ENCODE results near the gene GPRIN3. TPM values are rescaled to one million over a fixed set of nuclear protein-coding genes. Genes with fewer than 3 reads are reported as not detected.
A peak's percentile ranks its signal among the peaks of the same experiment; 100 is the strongest.
"Not testable (repeated sequence)": the region's sequence is repeated elsewhere in the genome, so short reads cannot be mapped to it uniquely, and the experiment has no call there.

The GPRIN3 gene
- total RNA-seq, 2 donors from 2014 or later: 22.5 to 26.8 TPM

DNA sequence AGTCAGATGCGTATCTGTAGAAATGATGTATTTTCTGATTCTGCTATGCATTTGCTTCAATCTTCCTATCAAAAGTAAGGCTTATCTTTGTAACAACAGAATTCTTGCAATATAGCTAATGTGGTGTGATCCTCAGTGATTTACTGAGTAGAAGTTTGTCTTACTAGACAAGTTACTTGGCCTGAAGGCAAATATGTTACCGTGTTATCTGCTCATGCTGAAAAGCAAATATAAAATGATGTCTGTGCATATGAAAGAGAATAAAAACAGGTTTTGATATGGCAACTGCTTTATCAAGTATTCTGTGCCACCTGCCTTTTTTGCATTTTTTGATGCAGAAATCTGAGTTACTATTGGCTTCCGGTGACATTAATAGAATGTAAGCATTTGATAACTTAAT lies 103.7 kb downstream of the GPRIN3 start:
- Histone ChIP-seq H3K9ac (ENCODE audit: low read depth in 2 of 2, low read length in 2 of 2) (no peak overlapping the region), H3K9me3 (no peaks in the 10 kb centered on the region), H3K27me3 (no peaks in the 10 kb centered on the region), H3K27ac (no peak overlapping the region), H3K4me1 (no peaks in the 10 kb centered on the region), H3K36me3 (no peaks in the 10 kb centered on the region), H3K4me3 (no peak overlapping the region)
- DNase-seq: no peak
- TF ChIP-seq, protein P1, sequence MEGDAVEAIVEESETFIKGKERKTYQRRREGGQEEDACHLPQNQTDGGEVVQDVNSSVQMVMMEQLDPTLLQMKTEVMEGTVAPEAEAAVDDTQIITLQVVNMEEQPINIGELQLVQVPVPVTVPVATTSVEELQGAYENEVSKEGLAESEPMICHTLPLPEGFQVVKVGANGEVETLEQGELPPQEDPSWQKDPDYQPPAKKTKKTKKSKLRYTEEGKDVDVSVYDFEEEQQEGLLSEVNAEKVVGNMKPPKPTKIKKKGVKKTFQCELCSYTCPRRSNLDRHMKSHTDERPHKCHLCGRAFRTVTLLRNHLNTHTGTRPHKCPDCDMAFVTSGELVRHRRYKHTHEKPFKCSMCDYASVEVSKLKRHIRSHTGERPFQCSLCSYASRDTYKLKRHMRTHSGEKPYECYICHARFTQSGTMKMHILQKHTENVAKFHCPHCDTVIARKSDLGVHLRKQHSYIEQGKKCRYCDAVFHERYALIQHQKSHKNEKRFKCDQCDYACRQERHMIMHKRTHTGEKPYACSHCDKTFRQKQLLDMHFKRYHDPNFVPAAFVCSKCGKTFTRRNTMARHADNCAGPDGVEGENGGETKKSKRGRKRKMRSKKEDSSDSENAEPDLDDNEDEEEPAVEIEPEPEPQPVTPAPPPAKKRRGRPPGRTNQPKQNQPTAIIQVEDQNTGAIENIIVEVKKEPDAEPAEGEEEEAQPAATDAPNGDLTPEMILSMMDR (IDR thresholded peaks at IDR 0.05): no peak
- intact Hi-C loops (cut with DNase I): no loop called here

DNA sequence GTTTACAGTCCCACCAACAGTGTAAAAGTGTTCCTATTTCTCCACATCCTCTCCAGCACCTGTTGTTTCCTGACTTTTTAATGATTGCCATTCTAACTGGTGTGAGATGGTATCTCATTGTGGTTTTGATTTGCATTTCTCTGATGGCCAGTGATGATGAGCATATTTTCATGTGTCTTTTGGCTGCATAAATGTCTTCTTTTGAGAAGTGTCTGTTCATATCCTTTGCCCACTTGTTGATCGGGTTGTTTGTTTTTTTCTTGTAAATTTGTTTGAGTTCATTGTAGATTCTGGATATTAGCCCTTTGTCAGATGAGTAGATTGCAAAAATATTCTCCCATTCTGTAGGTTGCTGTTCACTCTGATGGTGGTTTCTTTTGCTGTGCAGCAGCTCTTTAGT lies 108.2 kb downstream of the GPRIN3 start:
- H3K9me3 ChIP-seq; H3K27me3 ChIP-seq; DNase-seq; H3K27ac ChIP-seq; H3K4me3 ChIP-seq; H3K9ac ChIP-seq (ENCODE audit: low read depth in 2 of 2, low read length in 2 of 2); H3K4me1 ChIP-seq; H3K36me3 ChIP-seq; intact Hi-C loops (cut with DNase I): not testable (repeated sequence)

DNA sequence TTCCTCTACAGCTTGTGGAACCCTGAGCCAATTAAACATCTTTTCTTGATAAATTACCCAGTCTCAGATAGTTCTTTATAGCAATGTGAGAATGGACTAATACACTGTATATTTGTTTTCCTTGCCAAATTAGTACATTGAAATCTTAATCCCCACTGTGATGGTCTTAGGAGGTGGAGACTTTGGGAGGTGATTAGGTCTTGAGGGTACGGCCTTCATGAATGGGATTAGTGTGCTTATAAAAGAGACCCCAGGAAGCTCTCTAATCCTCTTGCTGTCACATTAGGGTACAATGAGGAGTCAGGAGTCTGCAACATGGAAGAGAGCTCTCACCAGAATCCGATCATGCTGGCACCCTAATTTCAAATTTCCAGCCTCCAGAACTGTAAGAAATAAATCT lies 109.7 kb downstream of the GPRIN3 start:
- no peaks in the 10 kb centered on the region for H3K36me3 ChIP-seq
- TF ChIP-seq, protein P1 (IDR thresholded peaks at IDR 0.05): no peak
- no peak overlapping the region for H3K4me3 ChIP-seq
- no peak overlapping the region for H3K27ac ChIP-seq
- no peak for DNase-seq
- intact Hi-C loops (cut with DNase I): no loop called here
- peaks cover 4% of the 10 kb centered on the region for H3K4me1 ChIP-seq
- H3K27me3 ChIP-seq: no peaks in the 10 kb centered on the region
- H3K9ac ChIP-seq (ENCODE audit: low read depth in 2 of 2, low read length in 2 of 2): no peak overlapping the region
- no peaks in the 10 kb centered on the region for H3K9me3 ChIP-seq

DNA sequence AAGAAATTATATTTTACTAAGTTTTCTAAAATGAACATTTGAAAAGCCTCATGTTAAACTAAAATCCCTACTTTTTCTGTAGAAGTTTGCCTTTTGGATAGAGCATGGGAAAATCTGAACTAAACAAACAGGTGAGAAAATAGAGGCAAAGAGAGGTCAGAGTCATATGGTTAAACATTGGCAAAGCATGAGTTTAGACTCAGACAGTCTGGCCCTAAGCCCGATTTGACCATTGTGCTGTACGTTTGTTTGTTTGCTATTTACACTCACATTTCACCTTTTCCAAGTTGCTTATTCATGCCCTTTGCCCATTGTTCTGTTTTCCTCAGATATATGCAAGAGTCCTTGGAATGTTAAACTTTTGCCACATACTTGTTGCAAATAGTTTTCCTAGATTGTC lies 110.9 kb downstream of the GPRIN3 start:
- no peak for DNase-seq
- Histone ChIP-seq H3K27ac (peak overlapping the region; percentile 28), H3K27me3 (no peaks in the 10 kb centered on the region), H3K4me3 (no peak overlapping the region), H3K4me1 (peaks cover 4% of the 10 kb centered on the region), H3K9ac (ENCODE audit: low read depth in 2 of 2, low read length in 2 of 2) (no peak overlapping the region), H3K9me3 (no peaks in the 10 kb centered on the region), H3K36me3 (no peaks in the 10 kb centered on the region)
- intact Hi-C loops (cut with DNase I): no loop called here
- TF ChIP-seq, protein P1 (IDR thresholded peaks at IDR 0.05): no peak

DNA sequence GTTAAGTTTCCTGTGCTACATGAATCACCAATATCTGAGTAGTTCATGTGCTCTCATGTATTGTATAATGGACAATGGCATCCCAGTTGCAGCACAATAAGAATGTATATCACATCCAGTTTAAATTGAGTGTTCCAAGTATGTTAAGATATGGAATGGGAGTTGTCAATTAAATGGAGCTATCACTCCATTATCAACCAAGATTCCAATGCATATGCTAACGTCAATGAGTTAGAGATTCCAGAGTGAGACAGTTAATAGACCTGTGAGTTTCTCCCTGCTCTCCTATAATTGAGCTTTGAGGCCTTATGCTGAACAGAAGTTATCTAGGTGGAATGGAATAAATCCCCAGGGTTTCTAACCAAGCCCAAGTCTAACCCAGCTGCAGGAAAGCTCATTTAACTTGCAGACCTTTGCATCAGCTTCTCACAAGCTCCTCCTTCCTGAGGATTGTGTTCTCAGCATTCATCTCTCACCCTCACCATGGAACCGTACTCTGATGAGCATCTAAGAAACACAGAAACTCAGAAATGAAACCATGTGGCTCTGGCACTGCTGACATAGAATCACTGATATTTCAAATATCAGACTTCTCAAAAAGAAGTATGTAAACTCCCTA lies 111.4 kb downstream of the GPRIN3 start:
- no peak for DNase-seq
- Histone ChIP-seq H3K27me3 (no peaks in the 10 kb centered on the region), H3K27ac (peak overlapping the region; percentile 28), H3K9ac (ENCODE audit: low read depth in 2 of 2, low read length in 2 of 2) (no peak overlapping the region), H3K4me1 (peaks cover 4% of the 10 kb centered on the region), H3K9me3 (no peaks in the 10 kb centered on the region), H3K4me3 (no peak overlapping the region), H3K36me3 (no peaks in the 10 kb centered on the region)
- TF ChIP-seq, protein P1 (IDR thresholded peaks at IDR 0.05): no peak
- intact Hi-C loops (cut with DNase I): no loop called here

DNA sequence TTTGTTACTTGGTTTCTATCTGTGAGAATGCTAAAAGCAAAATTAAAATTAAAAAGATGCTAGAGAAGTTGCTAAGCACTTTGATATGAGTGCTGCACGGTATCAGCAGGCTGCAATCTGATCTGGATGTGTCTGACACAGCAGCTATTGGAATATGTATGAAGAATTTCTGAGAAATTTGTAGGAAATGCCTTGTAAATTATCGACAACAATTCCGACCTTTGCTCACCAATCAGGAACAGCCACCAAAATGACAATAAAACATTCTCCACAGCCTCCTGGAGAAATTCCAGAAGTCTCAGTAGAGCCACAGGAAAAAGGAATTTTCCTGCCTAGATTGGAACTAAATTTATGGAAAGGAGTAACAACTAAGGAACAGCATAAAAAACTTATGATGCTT lies 113.8 kb downstream of the GPRIN3 start:
- Histone ChIP-seq H3K36me3 (no peaks in the 10 kb centered on the region), H3K9me3 (no peaks in the 10 kb centered on the region), H3K9ac (ENCODE audit: low read depth in 2 of 2, low read length in 2 of 2) (no peak overlapping the region), H3K27ac (no peak overlapping the region), H3K4me3 (no peak overlapping the region), H3K27me3 (no peaks in the 10 kb centered on the region), H3K4me1 (peaks cover 4% of the 10 kb centered on the region)
- peak; percentile 36 for DNase-seq
- TF ChIP-seq, protein P1 (IDR thresholded peaks at IDR 0.05): no peak
- intact Hi-C loops (cut with DNase I): no loop called here

Other genes starting within 250 kb of the GPRIN3 start
- 1 to 10 TPM; 3.6 to 5.7 TPM for gene TIGD2, start 196.3 kb downstream of the GPRIN3 start, total RNA-seq

Data from colonic mucosa (tissue), 4 donors.